ENCODE data around the gene ZNF444.

DNA sequence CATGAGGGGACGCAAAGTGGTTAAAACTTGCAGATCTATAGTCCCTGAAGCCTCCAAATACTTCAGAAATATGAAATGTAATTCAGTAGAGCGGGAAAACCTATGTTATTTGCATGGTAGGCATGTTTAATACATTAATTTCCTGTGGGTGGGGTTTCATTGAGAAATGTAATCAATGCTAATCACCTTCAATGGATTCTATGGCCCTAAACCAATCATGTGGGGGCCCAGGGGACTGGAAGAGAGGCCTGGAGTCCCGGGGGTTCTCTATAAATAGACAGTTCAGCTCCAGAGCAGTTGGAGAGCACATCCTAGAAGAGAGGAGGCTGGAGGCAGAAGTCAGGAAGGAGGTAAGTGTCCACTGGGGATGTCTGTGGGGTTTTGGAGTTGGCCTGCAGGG, 60.9 kb downstream of the ZNF444 start, which contains the start of gene ZSCAN5C:
- no peak for TF ChIP-seq POLR2AphosphoS5 (IDR thresholded peaks at IDR 0.05; ENCODE audit: borderline replicate concordance, low read depth, low read length)
- TF ChIP-seq EZH2 (IDR thresholded peaks at IDR 0.05), result no peak
- no peak for TF ChIP-seq FOXP2 (optimal IDR thresholded peaks at IDR 0.05; ENCODE audit: control extremely low read depth, extremely low read length, insufficient read depth)
